WERI-Rb-1 (cell line): Measurements from ENCODE around the gene ITPR1.

Experiments used
- DNase-seq: peaks from one replicate; pipeline ENCODE4 v3.0.0-alpha.2; 2020
- H3K27ac ChIP-seq: fragments of 250-450 bp; sonication (Bioruptor Pico); 2 replicates; pipeline ENCODE4 v1.5.1; 2020; ENCODE audit warnings: mild to moderate bottlenecking, moderate library complexity
- H3K27me3 ChIP-seq: fragments of 250-450 bp; sonication (Bioruptor Pico); 2 replicates; pipeline ENCODE4 v1.5.1; 2021; ENCODE audit warnings: mild to moderate bottlenecking, low read depth, moderate library complexity; ENCODE audit not compliant: insufficient read depth, severe bottlenecking
- H3K36me3 ChIP-seq: fragments of 250-450 bp; sonication (Bioruptor Pico); 2 replicates; pipeline ENCODE4 v1.5.1; 2020; ENCODE audit warnings: mild to moderate bottlenecking, moderate library complexity
- H3K4me3 ChIP-seq: 2 replicates; pipeline ENCODE4 v1.5.1; 2011; ENCODE audit warnings: low read depth, mild to moderate bottlenecking, control low read depth, low read length
- H3K9me3 ChIP-seq: fragments of 250-450 bp; sonication (Bioruptor Pico); 2 replicates; pipeline ENCODE4 v1.5.1; 2021; ENCODE audit warnings: mild to moderate bottlenecking, moderate library complexity; ENCODE audit not compliant: severe bottlenecking
- TF ChIP-seq, protein P1 (sequence below): IDR thresholded peaks from 2 replicates; pipeline ENCODE4 v1.5.1; 2011; ENCODE audit warnings: low read depth, mild to moderate bottlenecking, control low read depth, inconsistent platforms, low read length

The ITPR1 gene

DNA sequence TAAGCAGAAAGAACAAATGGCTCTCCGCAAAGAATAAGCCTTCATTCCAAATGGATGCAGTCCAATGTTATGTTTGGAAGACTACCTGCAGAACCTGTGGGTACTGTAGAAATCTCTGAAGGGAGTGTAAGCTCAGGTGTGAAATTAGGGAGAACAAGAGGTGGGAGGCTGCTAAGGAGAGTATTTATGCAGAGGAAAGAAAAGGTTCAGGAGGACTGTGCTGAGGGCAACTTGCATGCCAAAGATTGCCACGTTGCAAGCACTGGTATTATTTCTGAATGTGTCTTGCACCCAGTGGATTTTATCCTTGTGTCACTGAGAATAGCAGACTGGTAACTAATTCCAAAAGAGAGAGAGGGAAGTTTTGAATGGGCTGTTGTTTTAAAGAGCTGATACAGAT lies 144.1 kb downstream of the ITPR1 start:
- H3K27me3 ChIP-seq = no peaks in the 10 kb centered on the region
- H3K9me3 ChIP-seq = no peaks in the 10 kb centered on the region
- TF ChIP-seq, protein P1, sequence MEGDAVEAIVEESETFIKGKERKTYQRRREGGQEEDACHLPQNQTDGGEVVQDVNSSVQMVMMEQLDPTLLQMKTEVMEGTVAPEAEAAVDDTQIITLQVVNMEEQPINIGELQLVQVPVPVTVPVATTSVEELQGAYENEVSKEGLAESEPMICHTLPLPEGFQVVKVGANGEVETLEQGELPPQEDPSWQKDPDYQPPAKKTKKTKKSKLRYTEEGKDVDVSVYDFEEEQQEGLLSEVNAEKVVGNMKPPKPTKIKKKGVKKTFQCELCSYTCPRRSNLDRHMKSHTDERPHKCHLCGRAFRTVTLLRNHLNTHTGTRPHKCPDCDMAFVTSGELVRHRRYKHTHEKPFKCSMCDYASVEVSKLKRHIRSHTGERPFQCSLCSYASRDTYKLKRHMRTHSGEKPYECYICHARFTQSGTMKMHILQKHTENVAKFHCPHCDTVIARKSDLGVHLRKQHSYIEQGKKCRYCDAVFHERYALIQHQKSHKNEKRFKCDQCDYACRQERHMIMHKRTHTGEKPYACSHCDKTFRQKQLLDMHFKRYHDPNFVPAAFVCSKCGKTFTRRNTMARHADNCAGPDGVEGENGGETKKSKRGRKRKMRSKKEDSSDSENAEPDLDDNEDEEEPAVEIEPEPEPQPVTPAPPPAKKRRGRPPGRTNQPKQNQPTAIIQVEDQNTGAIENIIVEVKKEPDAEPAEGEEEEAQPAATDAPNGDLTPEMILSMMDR = no peak
- no peaks in the 10 kb centered on the region for H3K36me3 ChIP-seq
- H3K4me3 ChIP-seq = no peak overlapping the region
- H3K27ac ChIP-seq = no peak overlapping the region
- DNase-seq = no peak

DNA sequence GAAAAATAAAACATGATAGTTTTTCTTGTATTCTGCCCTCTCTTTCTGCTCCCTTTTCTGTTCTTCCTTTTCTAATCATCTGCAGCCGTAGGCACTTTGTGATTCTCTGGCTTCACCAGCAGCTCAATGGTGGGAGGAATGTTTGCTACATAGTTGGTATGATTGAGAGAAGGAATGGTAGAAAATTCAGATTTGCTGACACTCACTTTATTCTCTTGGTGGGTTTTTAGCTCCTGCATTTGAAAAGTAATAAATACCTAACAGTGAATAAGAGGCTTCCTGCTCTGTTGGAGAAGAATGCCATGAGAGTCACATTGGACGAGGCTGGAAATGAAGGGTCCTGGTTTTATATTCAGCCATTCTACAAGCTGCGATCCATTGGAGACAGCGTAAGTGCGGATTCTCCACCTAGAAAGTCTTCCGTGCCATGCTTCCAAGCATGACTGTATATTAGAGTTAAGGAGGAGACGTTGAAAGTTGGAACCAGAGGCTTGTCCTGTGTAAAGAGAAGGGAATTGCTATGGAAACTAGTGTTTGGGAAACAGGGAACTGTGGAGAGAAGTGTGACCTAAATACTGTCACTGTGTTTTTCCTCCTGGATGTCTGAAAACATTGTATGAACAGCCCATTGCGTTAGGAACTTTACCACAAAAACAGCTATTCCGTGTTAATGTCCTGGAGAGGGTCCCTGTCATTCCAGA lies 148.9 kb downstream of the ITPR1 start:
- no peak overlapping the region for H3K27ac ChIP-seq
- no peaks in the 10 kb centered on the region for H3K36me3 ChIP-seq
- H3K4me3 ChIP-seq = no peak overlapping the region
- no peak for DNase-seq
- H3K27me3 ChIP-seq = no peaks in the 10 kb centered on the region
- TF ChIP-seq, protein P1 = no peak
- H3K9me3 ChIP-seq = no peaks in the 10 kb centered on the region

DNA sequence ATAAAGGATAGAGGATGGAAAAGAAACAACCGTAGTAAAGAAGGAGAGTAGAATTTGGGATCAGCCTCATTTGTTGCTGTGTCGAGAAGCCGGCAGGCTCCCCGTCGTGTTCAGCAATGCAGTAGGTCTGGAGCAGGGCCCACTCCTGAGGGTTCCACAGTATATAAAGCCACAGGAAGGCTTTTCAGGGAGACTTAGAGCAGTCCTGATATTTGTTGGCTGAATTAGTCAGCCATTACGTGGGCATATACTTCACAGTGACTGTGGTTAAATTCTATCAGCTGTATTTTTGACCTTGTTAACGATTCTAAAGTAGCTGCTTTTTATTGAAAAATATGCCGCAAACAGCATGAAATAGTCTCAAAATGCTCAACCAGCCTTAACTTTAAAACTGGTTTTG lies 149.5 kb downstream of the ITPR1 start:
- TF ChIP-seq, protein P1 = no peak
- Histone ChIP-seq H3K36me3 (no peaks in the 10 kb centered on the region), H3K9me3 (no peaks in the 10 kb centered on the region)

DNA sequence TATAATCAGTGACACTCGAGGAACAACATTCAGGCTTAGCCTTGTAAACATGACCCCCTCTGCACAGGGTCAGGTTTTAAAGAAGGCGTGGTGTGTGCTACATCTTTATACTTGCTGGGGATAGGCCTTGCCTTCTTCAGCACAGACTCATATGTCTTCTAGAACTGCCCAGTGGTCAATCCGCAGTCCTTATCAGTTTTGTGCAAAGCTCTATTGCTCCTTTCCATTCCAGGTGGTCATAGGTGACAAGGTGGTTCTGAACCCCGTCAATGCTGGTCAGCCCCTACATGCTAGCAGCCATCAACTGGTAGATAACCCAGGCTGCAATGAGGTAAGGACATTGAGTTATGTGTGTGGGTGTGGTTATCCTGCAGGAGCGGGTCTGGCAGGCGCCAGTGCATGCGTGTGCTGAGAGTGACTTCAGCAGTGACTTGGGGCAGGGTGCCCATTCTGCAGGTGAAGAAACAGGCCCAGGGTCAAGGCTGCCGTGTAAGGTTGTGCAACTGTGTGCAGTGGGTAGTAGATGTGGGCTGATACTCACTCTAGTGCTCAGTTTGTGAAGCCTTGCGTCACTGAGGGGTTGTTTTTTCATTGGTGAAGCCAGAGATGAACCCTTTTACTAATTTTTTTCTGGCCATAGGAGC lies 150.9 kb downstream of the ITPR1 start:
- TF ChIP-seq, protein P1 = no peak
- H3K9me3 ChIP-seq = no peaks in the 10 kb centered on the region
- no peak overlapping the region for H3K27ac ChIP-seq
- no peak for DNase-seq
- no peaks in the 10 kb centered on the region for H3K27me3 ChIP-seq
- no peaks in the 10 kb centered on the region for H3K36me3 ChIP-seq
- no peak overlapping the region for H3K4me3 ChIP-seq

More for the DNA sequence above, 149.5 kb downstream of the ITPR1 start:
- H3K27ac ChIP-seq = no peak overlapping the region
- H3K27me3 ChIP-seq = no peaks in the 10 kb centered on the region
- no peak overlapping the region for H3K4me3 ChIP-seq
- no peak for DNase-seq

DNA sequence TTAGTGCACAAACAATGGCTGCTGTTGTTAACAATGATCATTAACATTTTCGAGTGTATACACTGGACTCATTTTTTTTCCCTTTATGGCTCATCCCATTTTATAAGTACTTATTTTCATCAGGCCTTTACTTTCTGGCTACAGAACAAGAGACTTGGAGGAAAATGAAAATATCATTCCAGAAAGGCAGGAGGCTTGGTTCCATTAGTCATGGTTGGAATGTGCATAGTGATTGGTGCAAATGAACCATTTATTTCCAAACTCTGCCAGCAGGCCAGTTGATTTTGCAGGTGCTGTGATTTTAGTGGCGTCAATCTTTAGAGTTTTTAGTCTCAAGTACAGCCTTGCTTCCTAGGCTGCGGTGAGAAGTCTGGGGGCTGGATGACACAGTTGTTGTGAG lies 151.8 kb downstream of the ITPR1 start:
- Histone ChIP-seq H3K27me3 (no peaks in the 10 kb centered on the region), H3K27ac (no peak overlapping the region), H3K36me3 (no peaks in the 10 kb centered on the region), H3K9me3 (no peaks in the 10 kb centered on the region), H3K4me3 (no peak overlapping the region)
- DNase-seq = no peak
- TF ChIP-seq, protein P1 = no peak

DNA sequence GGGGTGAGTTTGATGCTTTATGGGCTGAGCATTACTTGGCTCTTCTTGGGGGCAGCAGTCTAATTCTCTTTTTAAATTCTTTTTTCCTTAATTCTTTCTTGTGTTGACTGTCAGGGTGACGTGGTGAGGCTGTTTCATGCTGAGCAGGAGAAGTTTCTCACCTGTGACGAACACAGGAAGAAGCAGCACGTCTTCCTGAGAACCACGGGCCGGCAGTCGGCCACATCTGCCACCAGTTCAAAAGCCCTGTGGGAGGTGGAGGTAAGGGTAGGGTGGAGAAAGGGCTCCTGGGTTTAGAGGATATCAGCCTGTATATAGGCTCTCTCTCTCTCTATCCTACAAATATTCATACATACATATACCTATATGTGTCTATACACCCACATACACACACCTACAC lies 152.3 kb downstream of the ITPR1 start:
- TF ChIP-seq, protein P1 = no peak
- no peaks in the 10 kb centered on the region for H3K36me3 ChIP-seq
- no peak overlapping the region for H3K4me3 ChIP-seq
- no peak for DNase-seq
- H3K27me3 ChIP-seq = no peaks in the 10 kb centered on the region
- no peak overlapping the region for H3K27ac ChIP-seq
- no peaks in the 10 kb centered on the region for H3K9me3 ChIP-seq
